CD4-positive, alpha-beta T cell treated with Interleukin-15 for 4 hours (primary cell): Measurements from ENCODE around the gene ARHGAP9.
"Not testable (repeated sequence)": the region's sequence is repeated elsewhere in the genome, so short reads cannot be mapped to it uniquely, and the experiment has no call there.

Experiments used
- DNase-seq: peaks from one replicate; pipeline ENCODE4 v3.0.0-alpha.2; 2020; ENCODE audit warnings: low spot score

ARHGAP9 gene

GRCh38 chr12:57479376-57480115, at the start of gene ARHGAP9:
TSS of gene ARHGAP9 (minus strand) at chr12:57479866. CDS start at chr12:57479406, 460 bp downstream.
- DNase-seq = peak; percentile 78

- DNase-seq = no peak
Observed at GRCh38 chr12:57528831-57529555, 49.3 kb upstream of the ARHGAP9 start.

- DNase-seq = no peak
Observed at GRCh38 chr12:57528176-57528575, 48.5 kb upstream of the ARHGAP9 start.

- no peak for DNase-seq
Observed at GRCh38 chr12:57527184-57527583, 47.5 kb upstream of the ARHGAP9 start.

- DNase-seq = no peak
Observed at GRCh38 chr12:57526477-57527126, 46.9 kb upstream of the ARHGAP9 start.

- DNase-seq = no peak
Observed at GRCh38 chr12:57525615-57526383, 46.1 kb upstream of the ARHGAP9 start.

- no peak for DNase-seq
Observed at GRCh38 chr12:57524814-57525614, 45.3 kb upstream of the ARHGAP9 start.

GRCh38 chr12:57523706-57524614, 44.3 kb upstream of the ARHGAP9 start:
- DNase-seq = peak; percentile 9

GRCh38 chr12:57522887-57523705, 43.4 kb upstream of the ARHGAP9 start:
- peak; percentile 36 for DNase-seq

- DNase-seq = peak; percentile 91
Observed at GRCh38 chr12:57522011-57522886, 42.6 kb upstream of the ARHGAP9 start, which contains the start of gene MBD6. TSS of gene MBD6 (plus strand) at chr12:57522824. CDS start at chr12:57524304, 1,480 bp downstream.

GRCh38 chr12:57521525-57522010, 41.9 kb upstream of the ARHGAP9 start:
- DNase-seq = no peak

GRCh38 chr12:57520053-57520818, 40.6 kb upstream of the ARHGAP9 start, which contains the start of gene DDIT3:
TSS of gene DDIT3 (minus strand) at chr12:57520514. CDS start at chr12:57517406, 3,108 bp downstream.
- DNase-seq = peak; percentile 99

- DNase-seq = peak; percentile 6
Observed at GRCh38 chr12:57519796-57520052, 40.1 kb upstream of the ARHGAP9 start.

GRCh38 chr12:57518920-57519795, 39.5 kb upstream of the ARHGAP9 start:
- DNase-seq = no peak

GRCh38 chr12:57518176-57518919, 38.7 kb upstream of the ARHGAP9 start:
- no peak for DNase-seq

- DNase-seq = not testable (repeated sequence)
Observed at GRCh38 chr12:57517718-57518117, 38.1 kb upstream of the ARHGAP9 start.
